GM19023 (cell line): Measurements from ENCODE around the gene HSF5.

Source experiments
- ATAC-seq: cut with Tn5 transposase; IDR thresholded peaks from one replicate; pipeline ENCODE4 v1.9.1; 2021; ENCODE audit warnings: mild to moderate bottlenecking, moderate library complexity; ENCODE audit not compliant: unreplicated experiment

HSF5 gene

DNA sequence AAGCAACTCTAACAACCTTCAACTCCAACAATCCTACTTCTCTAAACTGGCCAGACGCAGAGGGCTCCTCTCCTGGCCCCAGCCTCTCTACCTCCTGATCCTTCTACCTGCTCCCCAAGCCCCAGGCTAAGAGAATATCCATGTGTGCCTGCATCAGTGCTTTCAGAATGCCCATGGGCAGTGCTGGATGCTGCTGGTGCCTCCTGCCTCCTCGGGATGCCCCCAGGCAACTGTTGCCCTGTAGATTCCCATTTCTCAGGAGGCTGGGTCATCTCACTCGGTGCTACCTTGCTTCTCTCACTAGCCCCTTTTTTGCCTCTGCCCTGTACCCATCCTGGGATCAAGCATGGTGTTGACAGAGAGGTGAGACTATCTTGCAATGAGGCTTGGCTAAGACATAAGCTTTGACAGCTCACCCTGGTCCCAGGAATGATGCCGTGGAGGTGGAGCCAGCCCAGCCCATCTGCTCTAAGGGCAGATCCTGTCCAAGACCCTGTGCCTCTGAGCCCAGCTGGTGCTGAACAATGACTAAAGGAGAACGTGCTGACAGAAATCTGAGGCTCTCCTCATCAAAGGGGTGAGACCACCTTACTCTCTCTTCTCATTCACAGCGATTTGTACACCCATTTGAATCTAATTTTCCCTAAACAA lies 116.8 kb downstream of the HSF5 start:
- no peak for ATAC-seq

DNA sequence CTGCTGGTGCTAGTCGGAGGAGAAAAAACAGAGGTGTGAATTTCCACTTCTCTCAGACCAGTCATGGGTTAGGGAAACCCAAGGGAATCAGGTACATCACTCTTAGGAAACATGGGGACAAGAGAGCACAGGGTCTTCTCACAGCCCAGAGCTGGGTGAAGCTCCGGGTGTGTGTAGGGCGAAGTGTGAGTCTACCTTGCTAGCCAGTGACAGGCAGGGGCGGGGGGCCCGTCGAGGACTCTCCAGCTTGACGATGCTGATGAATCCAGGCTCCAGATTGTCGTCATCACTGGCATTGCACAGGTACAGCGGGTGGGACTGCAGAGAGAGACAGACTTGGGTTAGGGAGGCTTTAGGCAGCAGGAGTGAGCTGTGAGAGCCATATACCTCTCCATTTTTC lies 117.5 kb downstream of the HSF5 start:
- ATAC-seq = no peak

DNA sequence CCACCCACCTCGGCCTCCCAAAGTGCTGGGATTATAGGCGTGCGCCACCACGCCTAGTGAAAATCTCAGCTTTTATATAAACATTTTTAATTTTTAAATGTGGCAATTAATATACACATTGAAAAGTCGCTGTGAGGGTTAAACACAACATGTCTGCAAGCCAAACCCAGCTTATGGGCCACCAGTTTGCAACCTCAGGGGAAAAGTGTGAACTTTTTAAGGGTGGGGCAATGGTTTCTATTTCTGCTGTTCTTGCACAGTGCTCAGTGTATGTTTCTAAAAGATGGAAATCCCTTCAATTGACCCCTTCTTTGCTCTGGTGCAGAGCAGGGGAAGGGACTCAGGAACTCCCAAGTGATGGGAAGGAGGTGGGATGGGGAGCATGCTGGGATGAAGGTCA lies 117.9 kb downstream of the HSF5 start:
- ATAC-seq = no peak
